ENCODE results near the gene EXOC7.

The EXOC7 gene

DNA sequence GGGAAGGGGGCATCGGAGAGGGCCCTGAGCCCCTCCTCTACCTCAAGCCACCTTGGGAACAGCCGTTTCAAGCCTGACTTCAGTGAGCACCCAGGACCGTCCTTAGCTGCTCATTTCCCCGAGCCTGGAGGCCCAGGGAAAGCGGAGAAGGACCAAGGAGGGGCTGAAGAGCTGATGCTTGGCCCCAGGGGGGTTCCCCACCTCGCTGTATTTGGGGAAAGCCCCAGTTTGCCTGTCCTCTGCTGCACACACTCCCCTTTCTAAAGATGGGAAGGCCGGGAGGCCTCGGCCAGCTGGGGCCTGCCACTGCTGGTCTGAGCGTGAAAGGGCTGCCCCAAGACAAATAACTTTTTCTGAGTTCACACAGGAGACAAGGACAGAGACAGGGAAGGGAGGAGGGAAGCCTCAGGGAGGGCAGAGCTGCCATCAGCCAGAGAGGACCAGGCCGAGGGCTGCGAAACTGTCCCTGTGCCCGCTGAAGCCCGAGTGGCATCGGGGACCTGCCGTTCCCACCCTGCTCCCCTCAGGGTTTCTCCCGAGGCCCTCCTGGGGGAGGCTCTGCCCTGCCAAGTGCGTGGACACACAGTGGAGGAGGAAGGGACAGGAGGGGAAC lies 13.0 kb downstream of the EXOC7 start:
- TF ChIP-seq, protein P1, sequence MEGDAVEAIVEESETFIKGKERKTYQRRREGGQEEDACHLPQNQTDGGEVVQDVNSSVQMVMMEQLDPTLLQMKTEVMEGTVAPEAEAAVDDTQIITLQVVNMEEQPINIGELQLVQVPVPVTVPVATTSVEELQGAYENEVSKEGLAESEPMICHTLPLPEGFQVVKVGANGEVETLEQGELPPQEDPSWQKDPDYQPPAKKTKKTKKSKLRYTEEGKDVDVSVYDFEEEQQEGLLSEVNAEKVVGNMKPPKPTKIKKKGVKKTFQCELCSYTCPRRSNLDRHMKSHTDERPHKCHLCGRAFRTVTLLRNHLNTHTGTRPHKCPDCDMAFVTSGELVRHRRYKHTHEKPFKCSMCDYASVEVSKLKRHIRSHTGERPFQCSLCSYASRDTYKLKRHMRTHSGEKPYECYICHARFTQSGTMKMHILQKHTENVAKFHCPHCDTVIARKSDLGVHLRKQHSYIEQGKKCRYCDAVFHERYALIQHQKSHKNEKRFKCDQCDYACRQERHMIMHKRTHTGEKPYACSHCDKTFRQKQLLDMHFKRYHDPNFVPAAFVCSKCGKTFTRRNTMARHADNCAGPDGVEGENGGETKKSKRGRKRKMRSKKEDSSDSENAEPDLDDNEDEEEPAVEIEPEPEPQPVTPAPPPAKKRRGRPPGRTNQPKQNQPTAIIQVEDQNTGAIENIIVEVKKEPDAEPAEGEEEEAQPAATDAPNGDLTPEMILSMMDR (IDR thresholded peaks at IDR 0.05; ENCODE audit: low read depth, low read length): no peak
- no peak for DNase-seq (ENCODE audit: extremely low read depth, low read depth)

DNA sequence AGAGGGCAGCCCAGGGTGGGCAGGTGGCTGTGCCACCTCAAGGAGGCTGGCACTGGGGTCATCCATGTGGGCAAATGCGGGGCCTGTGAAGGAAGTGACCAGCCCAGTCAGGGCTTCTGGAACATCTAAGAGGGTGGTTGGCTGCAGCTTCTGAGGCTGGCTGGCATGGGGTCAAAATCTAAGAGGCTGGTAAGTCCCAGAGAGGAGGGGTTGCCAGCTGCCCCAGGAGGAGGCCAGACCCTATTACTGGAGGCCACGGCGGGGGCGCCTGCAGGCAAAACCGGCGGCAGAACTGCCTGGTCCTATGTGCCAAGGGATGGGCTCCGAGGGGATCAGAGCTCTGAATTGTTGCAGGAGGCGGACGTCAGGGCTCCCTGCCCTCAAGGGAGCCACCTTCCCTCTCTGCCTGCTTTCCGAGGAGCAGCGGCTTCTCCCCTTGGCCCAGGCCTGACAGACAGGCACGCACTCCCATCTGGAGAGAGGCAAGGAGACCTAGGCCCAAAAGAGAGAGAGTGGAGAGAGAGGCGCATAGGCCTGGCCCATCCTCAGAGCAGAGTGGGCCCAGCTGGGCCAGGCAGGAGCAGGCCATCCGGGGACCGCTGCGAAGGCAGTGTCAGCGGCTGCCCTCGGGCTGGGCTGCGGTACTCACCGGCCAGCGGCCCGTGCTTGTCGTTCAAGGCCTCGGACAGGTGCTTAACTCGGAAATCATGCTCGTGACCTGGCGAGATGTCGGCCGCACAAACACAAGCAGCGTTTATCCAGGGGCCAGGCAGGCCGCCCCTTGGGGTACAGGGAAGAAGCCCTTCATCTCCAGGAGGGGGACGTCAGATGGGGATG lies 13.7 kb downstream of the EXOC7 start:
- TF ChIP-seq, protein P1 (IDR thresholded peaks at IDR 0.05; ENCODE audit: low read depth, low read length): no peak
- no peak for DNase-seq (ENCODE audit: extremely low read depth, low read depth)

DNA sequence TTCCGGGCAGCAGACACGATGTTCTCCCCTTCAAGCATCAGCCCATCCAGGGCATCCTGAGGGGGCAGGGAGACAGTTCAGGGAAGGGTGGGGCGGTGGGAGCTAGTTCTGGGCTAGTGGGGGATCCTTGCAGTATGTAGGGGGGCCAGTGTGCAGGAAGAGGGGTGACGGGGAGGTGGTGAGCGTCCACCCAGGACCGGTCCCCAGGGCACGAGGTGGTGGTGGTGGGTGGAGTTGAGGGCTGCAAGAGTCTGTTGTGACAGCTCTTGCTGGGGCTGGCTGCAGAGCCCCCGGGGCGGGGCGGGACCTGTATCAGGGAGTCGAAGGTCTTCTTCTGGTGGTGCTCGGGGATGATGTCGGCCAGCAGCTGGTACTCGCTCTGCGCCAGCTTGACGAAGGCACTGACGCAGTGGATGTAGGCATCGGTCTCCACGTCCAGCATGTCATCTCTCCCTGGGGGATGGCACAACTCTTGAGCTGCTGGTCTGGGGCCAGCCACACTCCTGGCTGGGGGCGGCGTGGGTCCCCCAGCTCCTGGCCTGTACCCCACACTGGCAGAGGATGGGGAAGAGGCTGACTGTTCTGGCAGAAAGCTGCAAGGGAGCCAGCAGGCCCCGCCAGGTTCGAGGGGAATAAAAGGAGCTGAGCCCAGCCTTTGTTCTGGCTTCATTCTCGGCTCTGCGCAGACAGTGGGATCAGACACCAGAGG lies 14.6 kb downstream of the EXOC7 start:
- TF ChIP-seq, protein P1 (IDR thresholded peaks at IDR 0.05; ENCODE audit: low read depth, low read length): no peak
- no peak for DNase-seq (ENCODE audit: extremely low read depth, low read depth)

DNA sequence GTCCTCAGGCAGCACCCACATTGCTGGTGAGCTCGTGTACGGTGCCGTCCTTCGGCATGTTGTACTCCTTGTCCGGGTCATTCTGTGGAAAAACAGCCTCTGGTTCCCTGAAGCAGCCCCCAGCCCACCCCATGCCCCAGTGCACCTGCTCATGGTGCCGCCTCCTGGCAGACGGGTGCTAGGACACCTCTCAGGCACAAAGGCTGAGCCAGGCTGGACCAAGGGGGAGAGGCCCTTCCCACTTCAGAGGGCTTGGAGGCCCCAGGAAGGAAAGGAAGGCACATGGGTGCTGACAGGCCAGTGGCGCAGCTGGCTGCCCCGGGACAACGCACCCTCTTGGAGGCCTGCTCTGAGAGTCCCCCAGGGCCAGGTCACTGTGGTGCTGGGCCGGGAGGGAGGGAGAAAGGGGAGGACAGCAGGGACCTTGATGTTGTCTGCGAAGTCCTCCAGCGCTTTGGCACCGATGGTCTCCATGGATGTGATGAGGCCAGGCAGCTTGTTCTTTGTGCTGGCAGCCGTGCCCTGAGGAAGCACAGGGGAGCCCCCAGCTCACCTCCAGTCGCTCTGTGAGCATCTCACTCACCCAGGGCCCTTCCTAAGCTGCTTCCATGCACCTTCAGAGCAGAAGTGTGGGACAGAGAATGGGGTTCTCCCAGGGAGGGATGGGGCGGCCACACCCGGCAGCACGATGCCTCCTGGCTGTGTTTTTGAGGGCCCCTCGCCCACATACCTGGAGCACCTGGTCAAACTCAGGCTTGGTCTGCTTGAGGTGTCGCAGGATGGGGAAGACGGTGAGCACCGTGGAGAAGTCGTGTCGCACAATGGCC lies 15.3 kb downstream of the EXOC7 start:
- DNase-seq (ENCODE audit: extremely low read depth, low read depth): no peak
- TF ChIP-seq, protein P1 (IDR thresholded peaks at IDR 0.05; ENCODE audit: low read depth, low read length): no peak

DNA sequence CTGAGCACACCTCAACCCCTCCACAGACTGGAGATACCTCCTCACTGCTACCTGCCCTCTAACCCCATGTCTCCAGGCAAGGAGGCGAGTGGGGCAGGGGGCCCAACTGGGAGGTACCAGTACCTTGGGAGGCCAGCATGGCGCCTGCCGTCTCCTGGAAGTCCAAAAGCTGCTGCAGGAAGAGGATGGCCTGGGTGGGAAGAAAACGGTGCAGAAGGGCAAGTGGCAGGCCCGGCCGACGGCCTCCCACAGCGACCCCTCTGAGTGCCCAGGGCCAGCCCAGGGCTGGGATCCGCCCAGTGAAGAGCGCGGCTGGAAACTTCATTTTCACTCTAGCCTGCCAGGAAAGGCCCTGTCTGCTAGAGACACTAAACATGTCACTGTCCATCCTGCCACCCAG lies 16.1 kb downstream of the EXOC7 start:
- DNase-seq (ENCODE audit: extremely low read depth, low read depth): no peak
- TF ChIP-seq, protein P1 (IDR thresholded peaks at IDR 0.05; ENCODE audit: low read depth, low read length): no peak

DNA sequence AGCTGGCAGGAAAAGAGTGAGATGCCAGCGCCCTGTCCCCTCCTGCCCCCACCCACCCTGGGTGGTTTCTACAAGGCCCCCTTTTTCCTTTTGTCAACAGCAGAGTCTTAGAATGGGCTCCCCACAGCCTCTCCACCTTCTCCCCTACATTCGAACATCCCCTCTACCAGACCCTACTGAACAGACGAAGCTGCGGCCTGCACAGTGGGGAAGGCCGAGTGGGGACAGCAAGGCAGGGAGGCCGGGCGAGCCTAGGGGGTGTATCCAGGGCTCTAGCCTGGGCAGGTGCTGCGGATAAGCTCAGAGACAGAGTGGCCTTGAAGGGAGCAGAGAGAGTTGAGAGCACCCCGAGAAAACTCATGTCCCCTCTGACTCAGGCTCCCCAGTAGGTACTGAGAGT lies 17.2 kb downstream of the EXOC7 start:
- DNase-seq (ENCODE audit: extremely low read depth, low read depth): no peak
- TF ChIP-seq, protein P1 (IDR thresholded peaks at IDR 0.05; ENCODE audit: low read depth, low read length): no peak
